A172 (cell line): ENCODE results near the gene SWAP70. TPM values are rescaled to one million over a fixed set of nuclear protein-coding genes. Genes with fewer than 3 reads are reported as not detected.

Experiments used
- DNase-seq: peaks from one replicate; pipeline ENCODE4 v3.0.0-alpha.2; 2015; ENCODE audit warnings: low spot score
- total RNA-seq: library from RNA; depleted of rRNA; stranded (reverse); fragments of >200 nt; shearing (Covaris generic); gene quantifications from 2 replicates; pipeline ENCODE4 v1.2.3, GENCODE V29; 2014; rRNA removed

SWAP70 gene
- total RNA-seq, 1 experiment from 2014 or later: 54.7 TPM

DNA sequence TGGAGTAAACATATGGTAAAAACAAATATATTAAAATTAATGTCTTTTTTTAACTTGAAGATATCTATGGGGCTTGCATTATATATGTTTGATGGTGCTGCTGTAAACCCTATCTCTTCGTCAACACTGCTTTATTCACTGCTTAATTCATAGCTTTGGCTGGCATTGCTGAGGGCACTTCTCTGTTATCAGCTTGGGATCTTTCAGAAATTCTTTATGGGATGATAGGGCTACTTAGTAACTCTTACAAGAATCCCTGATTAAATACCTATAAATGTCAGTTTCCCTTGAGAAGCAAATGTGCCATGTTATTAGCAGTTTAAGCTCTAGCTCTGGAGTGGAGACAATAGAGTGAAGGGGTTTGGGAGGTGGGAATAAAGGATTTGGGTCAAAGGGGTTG, 112.3 kb downstream of the SWAP70 start:
- no peak for DNase-seq

DNA sequence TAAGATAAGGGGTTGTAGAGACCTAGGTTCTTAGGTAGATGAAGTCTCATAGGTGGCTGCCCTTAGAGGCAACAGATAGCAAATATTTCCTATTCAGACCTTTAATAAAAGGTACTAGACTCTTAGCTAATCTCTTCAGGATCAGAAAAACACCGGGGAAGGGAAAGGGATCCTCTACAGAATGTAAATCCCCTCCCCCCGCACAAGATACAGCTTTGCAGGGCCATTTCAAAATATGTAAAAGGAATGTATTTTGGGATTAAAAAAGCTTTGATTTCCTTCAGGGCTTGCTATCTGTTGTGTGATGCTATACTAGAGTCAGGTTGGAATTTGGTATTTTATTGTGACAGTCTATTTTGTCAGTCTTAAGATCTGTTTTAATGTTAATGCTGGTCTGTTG, 113.2 kb downstream of the SWAP70 start:
- DNase-seq: no peak

DNA sequence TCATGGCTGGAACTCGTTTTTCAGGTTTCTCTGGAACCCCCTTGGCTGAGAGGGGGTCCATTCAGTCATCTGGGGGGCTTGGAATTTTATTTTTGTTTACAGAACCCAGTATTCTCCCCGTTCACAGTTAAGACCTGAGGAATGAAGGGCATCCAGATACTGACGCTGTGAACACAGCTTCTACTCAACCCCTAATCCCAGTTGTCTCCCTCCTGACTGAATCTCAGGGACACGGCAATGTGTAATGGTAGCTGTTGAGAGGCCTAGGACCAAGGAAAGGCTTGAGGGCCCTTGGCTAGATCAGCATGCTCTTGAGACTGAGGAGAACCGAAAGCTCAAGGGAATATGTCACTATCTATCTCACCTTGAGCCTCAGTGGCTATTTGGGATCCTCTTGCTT, 113.6 kb downstream of the SWAP70 start:
- no peak for DNase-seq

DNA sequence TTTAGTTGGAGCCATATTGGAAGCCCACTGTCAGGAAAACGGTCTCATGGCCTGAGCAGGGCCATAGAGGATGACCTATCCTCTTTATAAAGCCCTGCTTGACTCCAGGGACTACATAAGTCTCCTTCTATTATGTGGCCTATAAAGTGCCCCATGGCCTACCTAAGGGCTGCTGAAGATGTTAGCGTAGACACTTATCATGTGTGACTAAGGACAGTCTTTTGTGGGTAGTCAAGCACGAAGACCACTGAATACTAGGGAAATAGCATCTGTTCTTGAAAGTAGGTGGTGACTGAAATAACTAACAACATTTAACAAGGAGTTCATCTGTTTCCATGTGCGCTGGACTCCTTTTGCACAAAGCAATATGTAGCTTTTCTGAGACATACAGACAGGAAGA, 117.1 kb downstream of the SWAP70 start:
- no peak for DNase-seq

- DNase-seq: no peak
Measured at GRCh38 chr11:9783986-9784385, 120.1 kb downstream of the SWAP70 start.

GRCh38 chr11:9784602-9785315, 120.9 kb downstream of the SWAP70 start:
- no peak for DNase-seq

- DNase-seq: peak; percentile 80
Measured at GRCh38 chr11:9787260-9787659, 123.4 kb downstream of the SWAP70 start.

- peak; percentile 93 for DNase-seq
Measured at GRCh38 chr11:9787981-9788521, 124.2 kb downstream of the SWAP70 start.

GRCh38 chr11:9789910-9790309, 126.0 kb downstream of the SWAP70 start:
- no peak for DNase-seq

GRCh38 chr11:9790703-9791102, 126.8 kb downstream of the SWAP70 start:
- no peak for DNase-seq

DNA sequence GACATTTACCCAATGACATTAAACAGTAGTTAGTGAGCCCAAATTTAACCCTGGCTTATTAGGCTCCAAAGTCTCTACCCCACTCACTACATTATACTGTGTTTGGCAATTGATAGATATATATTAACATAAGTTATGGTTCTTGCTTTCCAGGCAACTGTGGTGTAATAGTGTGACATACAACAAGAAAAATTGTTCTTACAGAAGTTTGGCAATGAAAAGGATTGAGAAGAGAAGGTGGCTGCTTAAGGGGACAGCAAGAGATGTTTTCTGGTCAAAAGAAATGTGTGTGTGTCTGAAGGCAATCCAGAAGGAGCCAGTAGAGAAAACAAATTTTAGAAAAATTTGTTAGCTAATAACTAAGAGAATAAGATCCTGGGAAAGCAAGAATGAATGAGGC, 132.4 kb downstream of the SWAP70 start:
- no peak for DNase-seq

DNA sequence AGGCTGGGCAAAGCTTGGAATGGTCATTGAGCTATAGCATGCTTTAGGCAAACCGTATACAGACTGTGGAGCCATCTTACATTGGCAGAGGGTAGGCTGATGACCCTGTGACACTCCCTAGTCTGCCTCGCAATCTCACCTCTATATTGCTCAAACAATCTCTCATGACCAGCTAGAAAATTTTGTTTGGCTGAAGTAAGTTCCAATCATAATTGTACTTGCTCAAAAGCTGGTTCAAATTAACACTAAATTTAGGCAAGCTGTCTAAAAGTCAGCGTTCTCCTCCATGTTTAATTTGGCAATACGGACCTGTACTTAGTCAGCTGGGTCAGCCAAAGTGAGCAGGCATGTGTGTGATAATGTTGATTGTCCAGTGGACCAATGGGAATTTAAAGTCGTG, 133.0 kb downstream of the SWAP70 start:
- no peak for DNase-seq

DNA sequence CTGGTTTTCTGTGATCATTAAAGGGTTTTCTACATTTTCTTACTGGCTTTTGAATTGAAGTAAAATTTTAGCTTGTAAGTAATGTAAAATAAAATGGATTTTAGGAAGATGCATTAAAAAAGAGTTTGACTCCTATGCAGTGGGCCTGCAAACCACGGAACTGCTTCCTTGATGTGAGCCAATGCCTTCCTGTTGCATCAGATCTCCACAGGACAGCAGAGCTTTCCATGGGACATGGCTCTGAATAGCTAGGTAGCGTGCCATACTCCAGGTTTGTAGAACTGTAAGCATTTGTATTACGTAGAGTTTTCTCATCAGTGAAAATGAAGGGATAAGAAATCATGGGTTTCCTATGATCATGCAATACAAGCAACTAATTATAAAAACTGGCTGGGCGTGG, 133.4 kb downstream of the SWAP70 start:
- no peak for DNase-seq

- peak; percentile 38 for DNase-seq
Measured at GRCh38 chr11:9799886-9800285, 136.0 kb downstream of the SWAP70 start.

GRCh38 chr11:9802291-9802861, 138.5 kb downstream of the SWAP70 start:
- peak; percentile 35 for DNase-seq

Other genes with a start within 250 kb of the SWAP70 start
- 26.5 and 28.8 TPM in 2 replicates for gene ZNF143, start 203.1 kb upstream of the SWAP70 start, total RNA-seq
- gene WEE1, start 90.4 kb upstream of the SWAP70 start, total RNA-seq: 77.8 and 85.7 TPM in 2 replicates